NCI-H146 (cell line): ENCODE measurements around the gene HSP90AB1.

Experiments
- DNase-seq: peaks from one replicate; lab custom pipeline; 2025; lab: John Stamatoyannopoulos, UW

The HSP90AB1 gene

GRCh38 chr6:44255871-44256774 lies 9.2 kb downstream of the HSP90AB1 start:
- no peak for DNase-seq

GRCh38 chr6:44256775-44257024 lies 9.8 kb downstream of the HSP90AB1 start:
- no peak for DNase-seq

GRCh38 chr6:44257025-44257752 lies 10.3 kb downstream of the HSP90AB1 start, which contains the start of gene SLC35B2:
SLC35B2 (minus strand) TSS chr6:44257528; CDS start chr6:44257410, 118 bp downstream.
- peak; percentile 89 for DNase-seq

GRCh38 chr6:44257753-44258324 lies 10.9 kb downstream of the HSP90AB1 start:
- no peak for DNase-seq

GRCh38 chr6:44258325-44258863 lies 11.5 kb downstream of the HSP90AB1 start:
- no peak for DNase-seq

- DNase-seq: no peak
Observed at GRCh38 chr6:44258921-44259320, 12.0 kb downstream of the HSP90AB1 start.

GRCh38 chr6:44260011-44260410 lies 13.1 kb downstream of the HSP90AB1 start:
- no peak for DNase-seq

- DNase-seq: no peak
Observed at GRCh38 chr6:44260451-44261297, 13.8 kb downstream of the HSP90AB1 start.

GRCh38 chr6:44261581-44261980 lies 14.7 kb downstream of the HSP90AB1 start:
- no peak for DNase-seq

GRCh38 chr6:44262467-44263353 lies 15.8 kb downstream of the HSP90AB1 start:
- DNase-seq: no peak

GRCh38 chr6:44263354-44264100 lies 16.6 kb downstream of the HSP90AB1 start:
- no peak for DNase-seq

GRCh38 chr6:44264154-44265006 lies 17.5 kb downstream of the HSP90AB1 start:
- no peak for DNase-seq

- peak; percentile 97 for DNase-seq
Observed at GRCh38 chr6:44265007-44265721, 18.3 kb downstream of the HSP90AB1 start, which contains the start of gene NFKBIE. NFKBIE (minus strand) TSS chr6:44265551; CDS start chr6:44265346, 205 bp downstream.

GRCh38 chr6:44265722-44266233 lies 18.9 kb downstream of the HSP90AB1 start:
- DNase-seq: no peak

- no peak for DNase-seq
Observed at GRCh38 chr6:44266347-44266746, 19.4 kb downstream of the HSP90AB1 start.

- DNase-seq: no peak
Observed at GRCh38 chr6:44267252-44267651, 20.4 kb downstream of the HSP90AB1 start.

GRCh38 chr6:44268095-44268628 lies 21.3 kb downstream of the HSP90AB1 start:
- DNase-seq: peak; percentile 81
